NCI-H510A (cell line): ENCODE data around the gene MYLK4.

ENCODE experiments used
- DNase-seq: peaks from one replicate; lab custom pipeline; 2025; lab: John Stamatoyannopoulos, UW

Gene MYLK4

GRCh38 chr6:2733324-2733723 is 17.4 kb downstream of the MYLK4 start:
- DNase-seq = no peak

- DNase-seq = no peak
These were observed 18.1 kb downstream of the MYLK4 start for GRCh38 chr6:2732503-2733089.

GRCh38 chr6:2731281-2731909 is 19.3 kb downstream of the MYLK4 start:
- DNase-seq = no peak

GRCh38 chr6:2730353-2731107 is 20.2 kb downstream of the MYLK4 start:
- DNase-seq = no peak

- DNase-seq = no peak
These were observed 20.8 kb downstream of the MYLK4 start for GRCh38 chr6:2729921-2730320.

GRCh38 chr6:2725999-2726567 is 24.6 kb downstream of the MYLK4 start:
- DNase-seq = no peak

GRCh38 chr6:2725364-2725988 is 25.2 kb downstream of the MYLK4 start:
- no peak for DNase-seq

GRCh38 chr6:2721219-2721618 is 29.5 kb downstream of the MYLK4 start:
- no peak for DNase-seq

GRCh38 chr6:2719093-2719455 is 31.6 kb downstream of the MYLK4 start:
- no peak for DNase-seq

- no peak for DNase-seq
These were observed 32.2 kb downstream of the MYLK4 start for GRCh38 chr6:2718334-2719092.

- DNase-seq = no peak
These were observed 33.6 kb downstream of the MYLK4 start for GRCh38 chr6:2716936-2717700.

- DNase-seq = no peak
These were observed 35.0 kb downstream of the MYLK4 start for GRCh38 chr6:2715737-2716136.

GRCh38 chr6:2714111-2714895 is 36.4 kb downstream of the MYLK4 start:
- DNase-seq = no peak

- no peak for DNase-seq
These were observed 37.1 kb downstream of the MYLK4 start for GRCh38 chr6:2713473-2714110.

GRCh38 chr6:2712102-2712501 is 38.6 kb downstream of the MYLK4 start:
- DNase-seq = no peak

- DNase-seq = no peak
These were observed 40.3 kb downstream of the MYLK4 start for GRCh38 chr6:2710412-2710811.

- no peak for DNase-seq
These were observed 42.3 kb downstream of the MYLK4 start for GRCh38 chr6:2708456-2708855.

GRCh38 chr6:2706558-2706957 is 44.2 kb downstream of the MYLK4 start:
- DNase-seq = no peak

GRCh38 chr6:2705256-2705655 is 45.5 kb downstream of the MYLK4 start:
- DNase-seq = no peak

- no peak for DNase-seq
These were observed 53.4 kb downstream of the MYLK4 start for GRCh38 chr6:2697291-2697690.
